Liver (tissue), 9 donors: ENCODE measurements around the gene NAV2. TPM values are rescaled to one million over a fixed set of nuclear protein-coding genes. Genes with fewer than 3 reads are reported as not detected.

Experiments
- DNase-seq: peaks from one replicate; pipeline ENCODE4 v3.0.0-alpha.2; 2017; ENCODE audit warnings: low spot score
- H3K27ac ChIP-seq, 2 donors: one replicate each; pipeline ENCODE4 v1.7.0; 2013; ENCODE audit warnings: inconsistent platforms in 2 of 2, low read length in 2 of 2, control low read depth in 1 of 2, low read depth in 1 of 2, mild to moderate bottlenecking in 1 of 2
- H3K27me3 ChIP-seq, 4 donors: one replicate each; pipeline versions ENCODE4 v1.6.1 to v1.7.0; 2013; ENCODE audit warnings: low read length in 3 of 4, inconsistent platforms in 1 of 4, mild to moderate bottlenecking in 1 of 4, moderate library complexity in 1 of 4; ENCODE audit not compliant: control insufficient read depth in 4 of 4, insufficient read depth in 4 of 4
- H3K36me3 ChIP-seq, 4 donors: one replicate each; pipeline versions ENCODE4 v1.6.1 to v1.7.0; 2013; ENCODE audit warnings: low read length in 3 of 4, mild to moderate bottlenecking in 3 of 4, low read depth in 1 of 4, moderate library complexity in 1 of 4; ENCODE audit not compliant: control insufficient read depth in 4 of 4, insufficient read depth in 3 of 4
- H3K4me1 ChIP-seq, 4 donors: one replicate each; pipeline versions ENCODE4 v1.6.1 to v1.7.0; 2013; ENCODE audit warnings: low read length in 3 of 4, mild to moderate bottlenecking in 3 of 4, moderate library complexity in 1 of 4; ENCODE audit not compliant: control insufficient read depth in 4 of 4, insufficient read depth in 4 of 4
- H3K4me3 ChIP-seq, 3 donors: one replicate each; pipeline versions ENCODE4 v1.6.1 to v1.7.0; 2013; ENCODE audit warnings: low read length in 3 of 3, control low read depth in 1 of 3, low read depth in 1 of 3, mild to moderate bottlenecking in 1 of 3
- H3K9ac ChIP-seq, 2 donors: one replicate each; pipeline ENCODE4 v1.7.0; 2013; ENCODE audit warnings: low read length in 2 of 2, mild to moderate bottlenecking in 2 of 2, moderate library complexity in 2 of 2, control low read depth in 1 of 2, low read depth in 1 of 2
- H3K9me3 ChIP-seq, 4 donors: one replicate each; pipeline versions ENCODE4 v1.6.1 to v1.7.0; 2013; ENCODE audit warnings: low read length in 3 of 4; ENCODE audit not compliant: control insufficient read depth in 4 of 4
- CTCF ChIP-seq: fragments of 150-350 bp; IDR thresholded peaks from 2 replicates; pipeline ENCODE4 v1.5.1; 2017; ENCODE audit warnings: improper control_type of control experiment, low read depth, low read length; ENCODE audit not compliant: missing input control
- EGR1 ChIP-seq, 2 donors: IDR thresholded peaks; 2 replicates each; pipeline ENCODE4 v1.6.1; 2016 to 2018; ENCODE audit warnings: antibody characterized with exemption in 2 of 2, low read depth in 2 of 2
- FOXA1 ChIP-seq: IDR thresholded peaks from 2 replicates; pipeline ENCODE4 v1.6.1; 2016; ENCODE audit warnings: antibody characterized with exemption
- FOXA2 ChIP-seq: IDR thresholded peaks from 2 replicates; pipeline ENCODE4 v1.6.1; 2016; ENCODE audit warnings: antibody characterized with exemption
- GABPA ChIP-seq, 2 donors: IDR thresholded peaks in 1 of 2; conservative IDR thresholded peaks in 1 of 2; 2 replicates each; pipeline ENCODE4 v1.6.1; 2016; ENCODE audit warnings: antibody characterized with exemption in 2 of 2, mild to moderate bottlenecking in 1 of 2, moderate library complexity in 1 of 2
- HNF4A ChIP-seq, 2 donors: conservative IDR thresholded peaks; 2 replicates each; pipeline ENCODE4 v1.6.1; 2016; ENCODE audit warnings: antibody characterized with exemption in 2 of 2, mild to moderate bottlenecking in 2 of 2
- HNF4G ChIP-seq: IDR thresholded peaks from 2 replicates; pipeline ENCODE4 v1.6.1; 2016; ENCODE audit warnings: antibody characterized with exemption
- JUND ChIP-seq, 2 donors: IDR thresholded peaks; 2 replicates each; pipeline ENCODE4 v1.6.1; 2016; ENCODE audit warnings: antibody characterized with exemption in 2 of 2
- NR2F2 ChIP-seq: IDR thresholded peaks from 2 replicates; pipeline ENCODE4 v1.6.1; 2016; ENCODE audit warnings: antibody characterized with exemption
- RAD21 ChIP-seq, 2 donors: IDR thresholded peaks; 2 replicates each; pipeline ENCODE4 v1.6.1; 2016; ENCODE audit warnings: antibody characterized with exemption in 2 of 2, mild to moderate bottlenecking in 2 of 2
- RXRA ChIP-seq, 2 donors: IDR thresholded peaks; 2 replicates each; pipeline ENCODE4 v1.6.1; 2017 to 2018; ENCODE audit warnings: antibody characterized with exemption in 2 of 2, mild to moderate bottlenecking in 1 of 2
- SP1 ChIP-seq: IDR thresholded peaks from 2 replicates; pipeline ENCODE4 v1.6.1; 2018; ENCODE audit warnings: antibody characterized with exemption, mild to moderate bottlenecking
- TAF1 ChIP-seq: conservative IDR thresholded peaks from 2 replicates; pipeline ENCODE4 v1.6.1; 2016; ENCODE audit warnings: antibody characterized with exemption, mild to moderate bottlenecking
- YY1 ChIP-seq: IDR thresholded peaks from 2 replicates; pipeline ENCODE4 v1.6.1; 2016; ENCODE audit warnings: antibody characterized with exemption, mild to moderate bottlenecking
- ZBTB33 ChIP-seq: IDR thresholded peaks from 2 replicates; pipeline ENCODE4 v1.6.1; 2016; ENCODE audit warnings: antibody characterized with exemption
- WGBS: extraction: QIAGEN DNeasy Blood & Tissue Kit; methylation state at CpG from one replicate; pipeline ENCODE4 v1.1.7; 2013; 5-methylcytosine and 5-hydroxymethylcytosine counted together
- polyA plus RNA-seq, 2 donors: library from polyadenylated mRNA; stranded (reverse) in 1 of 2; unstranded in 1 of 2; fragments of 200-250 nt in 1 of 2; fragments of >200 nt in 1 of 2; fragmentation: Nextera tagmentation in 1 of 2; extraction: Ambion mirVana in 1 of 2; gene quantifications; one replicate each; pipeline versions ENCODE4 v1.2.1 to v1.2.3, GENCODE V29; 2013 to 2015
- total RNA-seq, 2 donors: library from RNA; depleted of rRNA; stranded (reverse); fragments of >200 nt; gene quantifications; one replicate each; pipeline ENCODE4 v1.2.3, GENCODE V29; 2014
- TF ChIP-seq, protein P1 (sequence below): IDR thresholded peaks from 2 replicates; pipeline ENCODE4 v1.6.1; 2016; ENCODE audit warnings: antibody characterized with exemption
- TF ChIP-seq, protein P2 (sequence below): IDR thresholded peaks from 2 replicates; pipeline ENCODE4 v1.6.1; 2016; ENCODE audit warnings: antibody characterized with exemption
- TF ChIP-seq, protein P3 (sequence below): IDR thresholded peaks from 2 replicates; pipeline ENCODE4 v1.6.1; 2016; ENCODE audit warnings: antibody characterized with exemption, mild to moderate bottlenecking
- donor health status: healthy.
- donor health status: healthy.
- donor health status: healthy.
- donor health status: healthy.
- donor health status: healthy.

NAV2 gene
- total and polyA plus RNA-seq, 4 donors: 6.3 to 20.5 (median 11.6) TPM

GRCh38 chr11:19853016-19853415 lies 140.4 kb downstream of the NAV2 start:
- WGBS: 94% methylated on average over 2 of the region's 2 CpGs
- TF ChIP-seq RXRA (IDR thresholded peaks at IDR 0.05) (no peak), CTCF (no peak), YY1 (no peak), FOXA1 (no peak), JUND (IDR thresholded peaks at IDR 0.05) (no peak), TAF1 (no peak), RAD21 (IDR thresholded peaks at IDR 0.05) (no peak), EGR1 (IDR thresholded peaks at IDR 0.05; ENCODE audit: low read depth in 2 of 2) (no peak), GABPA (IDR thresholded peaks at IDR 0.05 in 1 of 2, conservative IDR thresholded peaks at IDR 0.05 in 1 of 2) (no peak), HNF4G (no peak), NR2F2 (no peak), HNF4A (conservative IDR thresholded peaks at IDR 0.05) (no peak), FOXA2 (no peak), SP1 (no peak), ZBTB33 (no peak)
- TF ChIP-seq, protein P1, sequence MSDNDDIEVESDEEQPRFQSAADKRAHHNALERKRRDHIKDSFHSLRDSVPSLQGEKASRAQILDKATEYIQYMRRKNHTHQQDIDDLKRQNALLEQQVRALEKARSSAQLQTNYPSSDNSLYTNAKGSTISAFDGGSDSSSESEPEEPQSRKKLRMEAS: no peak
- TF ChIP-seq, protein P2, sequence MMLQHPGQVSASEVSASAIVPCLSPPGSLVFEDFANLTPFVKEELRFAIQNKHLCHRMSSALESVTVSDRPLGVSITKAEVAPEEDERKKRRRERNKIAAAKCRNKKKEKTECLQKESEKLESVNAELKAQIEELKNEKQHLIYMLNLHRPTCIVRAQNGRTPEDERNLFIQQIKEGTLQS: no peak
- TF ChIP-seq, protein P3, sequence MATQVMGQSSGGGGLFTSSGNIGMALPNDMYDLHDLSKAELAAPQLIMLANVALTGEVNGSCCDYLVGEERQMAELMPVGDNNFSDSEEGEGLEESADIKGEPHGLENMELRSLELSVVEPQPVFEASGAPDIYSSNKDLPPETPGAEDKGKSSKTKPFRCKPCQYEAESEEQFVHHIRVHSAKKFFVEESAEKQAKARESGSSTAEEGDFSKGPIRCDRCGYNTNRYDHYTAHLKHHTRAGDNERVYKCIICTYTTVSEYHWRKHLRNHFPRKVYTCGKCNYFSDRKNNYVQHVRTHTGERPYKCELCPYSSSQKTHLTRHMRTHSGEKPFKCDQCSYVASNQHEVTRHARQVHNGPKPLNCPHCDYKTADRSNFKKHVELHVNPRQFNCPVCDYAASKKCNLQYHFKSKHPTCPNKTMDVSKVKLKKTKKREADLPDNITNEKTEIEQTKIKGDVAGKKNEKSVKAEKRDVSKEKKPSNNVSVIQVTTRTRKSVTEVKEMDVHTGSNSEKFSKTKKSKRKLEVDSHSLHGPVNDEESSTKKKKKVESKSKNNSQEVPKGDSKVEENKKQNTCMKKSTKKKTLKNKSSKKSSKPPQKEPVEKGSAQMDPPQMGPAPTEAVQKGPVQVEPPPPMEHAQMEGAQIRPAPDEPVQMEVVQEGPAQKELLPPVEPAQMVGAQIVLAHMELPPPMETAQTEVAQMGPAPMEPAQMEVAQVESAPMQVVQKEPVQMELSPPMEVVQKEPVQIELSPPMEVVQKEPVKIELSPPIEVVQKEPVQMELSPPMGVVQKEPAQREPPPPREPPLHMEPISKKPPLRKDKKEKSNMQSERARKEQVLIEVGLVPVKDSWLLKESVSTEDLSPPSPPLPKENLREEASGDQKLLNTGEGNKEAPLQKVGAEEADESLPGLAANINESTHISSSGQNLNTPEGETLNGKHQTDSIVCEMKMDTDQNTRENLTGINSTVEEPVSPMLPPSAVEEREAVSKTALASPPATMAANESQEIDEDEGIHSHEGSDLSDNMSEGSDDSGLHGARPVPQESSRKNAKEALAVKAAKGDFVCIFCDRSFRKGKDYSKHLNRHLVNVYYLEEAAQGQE: no peak
- Histone ChIP-seq H3K4me1 (peaks cover 0 to 18% (median 6%) of the 10 kb centered on the region in 4 donors), H3K27me3 (no peaks in the 10 kb centered on the region), H3K9ac (no peak overlapping the region), H3K4me3 (no peak overlapping the region), H3K36me3 (no peaks in the 10 kb centered on the region), H3K27ac (no peak overlapping the region), H3K9me3 (no peaks in the 10 kb centered on the region)
- no peak for DNase-seq
